Retina (tissue), 1 donor: ENCODE results near the gene ADGRL2.

Experiments
- DNase-seq: peaks from one replicate; pipeline ENCODE4 v3.0.0-alpha.2; 2016

The ADGRL2 gene

GRCh38 chr1:81800695-81801650, at the start of gene ADGRL2:
TSS of gene ADGRL2 (plus strand) at chr1:81800934. CDS start at chr1:81836985, 36,051 bp downstream.
- peak; percentile 96 for DNase-seq

DNA sequence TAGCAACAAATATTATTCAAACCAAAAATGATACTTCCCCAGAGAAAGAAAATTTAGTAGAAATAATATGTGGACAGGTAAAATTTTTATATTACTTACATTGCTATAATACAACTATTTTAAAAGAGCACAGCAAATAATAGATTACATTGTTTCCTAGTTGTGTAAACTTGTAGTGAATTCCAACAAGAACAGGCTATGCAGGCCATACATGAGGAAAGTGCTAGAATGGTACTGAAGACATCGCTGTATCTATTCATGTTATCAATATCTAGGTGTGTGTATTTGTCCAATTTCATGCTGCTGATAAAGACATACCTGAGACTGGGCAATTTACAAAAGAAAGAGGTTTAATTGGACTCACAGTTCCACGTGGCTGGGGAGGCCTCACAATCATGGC, 47.9 kb upstream of the ADGRL2 start:
- no peak for DNase-seq

- DNase-seq = no peak
These were observed 46.3 kb upstream of the ADGRL2 start for GRCh38 chr1:81754424-81754823.

GRCh38 chr1:81756872-81757271, 43.9 kb upstream of the ADGRL2 start:
- no peak for DNase-seq

DNA sequence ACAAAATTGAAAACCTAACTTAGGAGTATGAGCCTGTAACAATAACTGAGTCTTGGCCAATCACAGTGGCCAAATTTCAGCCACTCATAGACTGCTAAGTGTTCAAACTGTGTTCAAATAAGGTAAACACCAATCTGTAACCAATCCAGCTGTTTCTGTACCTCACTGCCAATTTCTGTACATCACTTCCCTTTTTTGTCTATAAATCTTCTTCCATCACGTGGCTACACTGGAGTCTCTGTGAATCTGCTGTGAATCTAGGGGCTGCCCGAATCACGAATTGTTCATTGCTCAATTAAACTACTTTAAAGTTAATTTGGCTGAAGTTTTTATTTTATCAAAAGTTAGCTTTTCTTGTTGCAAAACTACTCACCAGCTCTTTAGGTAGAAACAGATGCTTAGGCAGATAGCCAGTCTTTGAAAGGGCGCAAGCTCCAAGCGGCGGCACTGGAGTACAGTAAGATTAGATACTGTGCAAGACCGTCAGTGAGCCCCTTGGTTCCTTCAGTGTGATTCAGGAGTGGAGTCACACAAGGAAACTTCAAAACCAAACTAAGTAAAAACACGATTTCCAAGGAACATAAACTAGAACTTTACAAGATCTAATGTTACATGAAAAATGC, 43.2 kb upstream of the ADGRL2 start:
- DNase-seq = no peak

DNA sequence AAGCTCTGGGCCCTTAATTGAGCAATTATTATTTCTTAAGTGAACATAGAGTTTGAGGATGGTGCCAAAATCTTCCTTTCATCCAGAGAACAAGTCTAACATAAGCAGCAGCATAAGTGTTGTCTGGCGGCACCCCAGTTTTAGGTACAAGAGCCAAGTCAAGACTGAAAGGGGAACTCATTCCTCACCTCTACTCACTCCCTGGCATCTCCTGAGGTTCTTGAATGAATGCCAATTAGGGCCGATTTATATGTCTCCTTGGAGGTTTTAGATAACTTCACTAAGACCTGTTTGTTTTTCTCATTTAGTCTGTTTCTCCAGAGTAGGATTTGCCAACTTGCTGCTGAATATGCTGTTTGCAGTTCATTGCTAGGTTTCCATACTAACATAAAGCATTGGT, 42.6 kb upstream of the ADGRL2 start:
- DNase-seq = no peak

GRCh38 chr1:81760477-81761097, 40.1 kb upstream of the ADGRL2 start:
- DNase-seq = no peak

DNA sequence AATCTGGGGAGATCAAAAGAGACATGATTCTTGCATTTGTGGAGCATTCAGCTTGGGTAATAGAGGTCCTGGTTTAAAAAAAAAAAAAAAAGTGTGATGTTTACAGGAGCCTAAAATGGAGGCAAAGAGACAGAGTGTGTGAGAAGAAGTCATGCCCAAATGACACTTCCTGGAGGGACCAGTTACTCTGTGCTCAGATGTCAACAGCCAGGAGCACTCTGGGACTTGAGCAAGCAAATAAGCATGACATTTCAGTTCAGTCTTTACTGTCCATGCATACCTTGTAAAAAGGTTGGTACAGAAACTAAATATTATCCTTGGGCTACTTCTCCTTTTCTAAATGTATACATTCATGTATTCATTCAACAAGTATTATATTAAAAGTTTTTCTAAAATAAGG, 25.2 kb upstream of the ADGRL2 start:
- no peak for DNase-seq

DNA sequence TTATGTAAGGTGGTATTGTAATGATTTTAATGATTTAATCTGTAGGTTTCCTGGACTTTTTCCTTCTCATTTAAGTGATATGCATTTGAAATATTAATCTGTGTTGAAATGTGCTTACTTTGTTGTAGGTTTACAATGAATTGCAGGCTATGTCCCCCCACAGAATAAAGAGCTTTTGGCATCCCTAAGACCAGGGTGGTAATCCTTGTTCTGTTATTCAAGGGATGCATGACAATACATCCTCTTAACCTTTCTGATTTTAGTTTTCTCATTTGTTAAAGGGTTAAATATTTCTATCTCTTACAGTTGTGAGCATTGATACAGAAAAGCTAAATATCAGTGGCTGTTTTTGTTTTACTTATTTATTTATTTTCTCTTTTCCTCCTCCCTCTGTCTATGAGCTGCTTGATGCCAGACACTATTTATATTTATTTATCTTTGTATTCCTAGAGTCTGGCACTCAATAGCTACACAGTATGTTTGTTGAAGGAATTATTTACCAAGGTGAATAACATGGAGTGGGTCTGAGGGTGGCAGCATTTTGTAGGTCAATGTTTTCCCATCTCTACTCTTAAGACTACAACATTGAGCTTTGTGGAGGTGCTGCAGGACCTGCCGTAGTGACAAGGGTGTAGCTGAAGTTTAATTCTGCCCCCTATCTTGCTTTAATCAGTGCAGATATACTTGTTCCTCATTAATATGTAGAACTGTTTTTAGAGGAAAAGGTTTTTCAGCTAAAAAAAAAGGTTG, 19.9 kb upstream of the ADGRL2 start:
- no peak for DNase-seq

- no peak for DNase-seq
These were observed 19.0 kb upstream of the ADGRL2 start for GRCh38 chr1:81781749-81782148.

DNA sequence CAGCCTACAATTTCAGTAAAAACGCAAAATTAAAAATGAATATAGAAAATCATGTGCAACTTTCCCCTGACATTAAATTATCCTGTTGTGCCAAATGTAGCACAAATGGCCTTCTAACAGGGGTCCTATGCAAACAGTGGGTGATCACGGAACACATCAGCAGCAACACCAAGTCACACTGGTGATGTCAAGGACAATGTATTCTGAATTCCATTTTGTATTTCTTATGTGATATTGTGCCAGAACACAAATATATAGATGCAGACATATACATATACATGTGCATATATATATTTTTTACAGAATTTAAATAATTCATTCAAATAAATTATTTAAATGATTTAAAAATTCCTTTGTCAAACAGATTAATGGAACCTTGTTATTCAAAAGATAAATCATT, 8.6 kb upstream of the ADGRL2 start:
- DNase-seq = no peak

- no peak for DNase-seq
These were observed 3.0 kb upstream of the ADGRL2 start for GRCh38 chr1:81797701-81798100.

DNA sequence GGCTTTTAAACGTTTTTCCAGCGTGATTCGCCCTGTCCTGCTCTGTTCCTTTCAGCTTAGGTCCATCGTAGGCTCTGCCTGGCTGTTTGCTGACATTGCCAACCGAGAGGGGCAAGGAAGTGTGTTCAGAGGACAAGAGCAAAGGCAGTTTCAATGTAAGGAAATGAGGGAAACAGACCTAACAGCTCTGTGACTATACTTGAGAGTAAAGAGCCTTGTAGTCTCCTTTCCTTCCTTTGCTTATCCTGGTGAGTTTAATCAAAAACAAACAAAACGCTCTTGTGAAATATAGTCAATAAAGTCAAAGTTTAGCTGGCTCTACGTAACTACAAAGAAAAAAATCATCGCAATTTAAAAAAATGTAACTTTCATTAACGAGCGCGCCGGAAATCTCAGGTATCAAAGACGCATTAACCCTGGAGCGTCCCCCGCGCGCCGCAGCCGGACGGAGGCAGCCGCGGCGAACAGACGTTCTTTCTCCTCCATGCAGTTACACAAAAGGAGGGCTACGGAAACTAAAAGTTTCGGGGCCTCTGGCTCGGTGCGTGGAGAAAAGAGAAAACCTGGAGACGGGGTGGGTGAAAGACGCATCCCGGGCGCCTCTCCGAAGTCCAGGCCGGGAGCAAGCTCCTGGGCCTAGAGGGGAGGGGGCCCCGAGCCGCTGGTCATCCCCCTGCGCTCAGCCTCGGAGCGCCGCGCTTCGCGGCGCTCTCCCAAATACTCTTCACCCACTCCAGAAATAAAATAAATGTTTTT, 617 bp upstream of the ADGRL2 start:
- peak; percentile 92 for DNase-seq

- DNase-seq = peak; percentile 82
These were observed 1.1 kb downstream of the ADGRL2 start for GRCh38 chr1:81801651-81802456.

GRCh38 chr1:81802457-81802706, 1.6 kb downstream of the ADGRL2 start:
- DNase-seq = no peak

DNA sequence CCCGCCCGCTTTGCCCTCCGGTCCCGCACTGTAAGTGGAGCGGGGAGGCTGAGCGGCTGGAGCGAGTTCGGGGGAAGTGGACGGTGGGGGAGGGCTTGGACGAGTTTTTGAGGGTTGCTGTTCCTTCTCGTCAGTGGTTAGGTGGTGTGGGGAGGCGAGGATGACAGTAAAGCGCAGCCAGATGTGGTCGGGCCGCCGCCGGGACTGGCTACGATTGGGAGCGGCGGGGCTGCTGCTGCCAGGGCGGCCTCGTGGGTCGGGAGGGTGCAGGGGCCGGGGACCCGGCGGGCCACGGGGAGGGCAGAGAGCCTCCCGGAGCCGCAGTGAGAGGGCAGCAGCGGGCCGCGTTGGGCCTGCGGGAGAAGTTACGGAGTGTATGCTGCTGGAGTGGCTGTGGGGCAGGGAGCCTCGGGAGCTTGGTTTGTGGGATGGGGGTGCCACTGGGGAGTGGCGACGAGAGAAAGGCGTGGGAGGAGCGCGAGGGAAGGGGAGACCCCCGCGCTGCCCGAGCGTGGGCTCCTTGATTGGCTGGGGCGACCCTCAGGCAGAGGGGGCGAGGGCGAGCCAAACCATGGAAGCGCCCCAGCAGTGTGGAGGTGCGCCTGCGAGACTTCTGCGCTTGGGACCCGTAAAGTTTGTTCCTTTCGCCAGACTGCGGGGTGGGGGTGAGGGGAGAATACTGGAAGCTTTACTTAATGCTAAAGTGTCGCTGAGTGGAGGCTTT, 2.1 kb downstream of the ADGRL2 start:
- DNase-seq = peak; percentile 91

DNA sequence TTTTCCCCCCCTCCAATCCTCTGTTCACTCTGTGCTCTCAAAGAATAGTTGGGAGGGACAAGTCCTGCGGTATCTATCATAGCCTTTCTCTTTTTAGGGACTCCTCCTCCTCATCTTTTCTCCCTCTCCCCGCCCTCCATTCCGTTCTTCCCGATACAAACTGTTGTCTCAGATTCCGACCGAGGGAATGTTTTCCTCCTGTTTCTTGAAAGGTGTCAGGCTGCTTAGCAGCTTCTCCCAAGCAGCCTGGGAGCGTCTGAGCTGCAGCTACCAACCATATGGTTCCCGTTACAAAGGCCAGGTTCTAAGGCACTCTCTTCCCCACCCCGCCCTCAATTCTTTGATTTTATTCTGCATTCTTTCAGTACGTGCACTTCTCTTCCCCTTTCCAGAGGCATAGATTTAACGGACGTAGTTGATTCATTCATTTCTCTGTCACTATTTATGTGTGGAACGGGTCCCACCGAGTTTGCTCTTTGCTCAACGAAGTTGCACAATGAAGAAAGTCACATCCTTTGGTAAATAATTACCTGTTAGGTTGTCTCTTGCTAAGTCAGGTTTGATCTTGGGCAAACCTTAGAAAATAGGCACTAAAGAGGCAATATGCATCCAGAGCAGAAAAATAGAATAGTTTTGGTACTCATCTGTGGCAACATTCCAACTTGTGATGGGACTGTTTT, 2.8 kb downstream of the ADGRL2 start:
- DNase-seq = no peak

DNA sequence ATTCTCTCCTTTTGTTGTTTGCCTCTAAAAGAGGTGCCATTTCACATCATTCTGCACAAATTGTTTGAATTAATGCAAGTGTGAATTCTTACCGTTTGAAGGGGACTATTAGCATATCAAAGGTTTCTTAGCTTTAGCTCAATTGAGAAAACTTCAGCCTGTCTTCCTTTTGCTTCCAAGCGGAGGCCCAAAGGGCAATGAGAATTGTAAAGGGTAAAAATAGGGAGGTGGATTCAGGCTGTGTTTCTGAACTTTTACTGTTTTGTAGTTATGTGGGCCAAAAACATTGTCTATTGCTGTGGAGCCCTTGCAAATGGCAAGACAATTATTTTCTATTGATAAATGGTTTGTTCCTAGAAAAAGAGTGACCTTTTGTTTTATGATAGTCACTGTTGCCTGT, 3.6 kb downstream of the ADGRL2 start:
- DNase-seq = peak; percentile 42

GRCh38 chr1:81805537-81806431, 5.0 kb downstream of the ADGRL2 start:
- DNase-seq = no peak
